ENCODE results near the gene PLCL2.

GRCh38 chr3:16993227-16993626, 108.5 kb downstream of the PLCL2 start:
- no peak for TF ChIP-seq POLR2A (IDR thresholded peaks at IDR 0.05)
- TF ChIP-seq CTCF (IDR thresholded peaks at IDR 0.05) = no peak
- no peak for TF ChIP-seq POLR2AphosphoS5 (IDR thresholded peaks at IDR 0.05)
